VCaP (cell line): ENCODE measurements around the gene SUCLG2.

Source experiments
- H3K27ac ChIP-seq: fragments of 450-650 bp; 2 replicates; pipeline ENCODE4 v1.5.1; 2017
- TF ChIP-seq, protein P1 (sequence below): fragments of 450-650 bp; conservative IDR thresholded peaks from 2 replicates; pipeline ENCODE4 v1.5.1; 2017; ENCODE audit warnings: mild to moderate bottlenecking, moderate library complexity

Gene SUCLG2

GRCh38 chr3:67642190-67642589 is 12.2 kb downstream of the SUCLG2 start:
- H3K27ac ChIP-seq: no peak overlapping the region
- TF ChIP-seq, protein P1, sequence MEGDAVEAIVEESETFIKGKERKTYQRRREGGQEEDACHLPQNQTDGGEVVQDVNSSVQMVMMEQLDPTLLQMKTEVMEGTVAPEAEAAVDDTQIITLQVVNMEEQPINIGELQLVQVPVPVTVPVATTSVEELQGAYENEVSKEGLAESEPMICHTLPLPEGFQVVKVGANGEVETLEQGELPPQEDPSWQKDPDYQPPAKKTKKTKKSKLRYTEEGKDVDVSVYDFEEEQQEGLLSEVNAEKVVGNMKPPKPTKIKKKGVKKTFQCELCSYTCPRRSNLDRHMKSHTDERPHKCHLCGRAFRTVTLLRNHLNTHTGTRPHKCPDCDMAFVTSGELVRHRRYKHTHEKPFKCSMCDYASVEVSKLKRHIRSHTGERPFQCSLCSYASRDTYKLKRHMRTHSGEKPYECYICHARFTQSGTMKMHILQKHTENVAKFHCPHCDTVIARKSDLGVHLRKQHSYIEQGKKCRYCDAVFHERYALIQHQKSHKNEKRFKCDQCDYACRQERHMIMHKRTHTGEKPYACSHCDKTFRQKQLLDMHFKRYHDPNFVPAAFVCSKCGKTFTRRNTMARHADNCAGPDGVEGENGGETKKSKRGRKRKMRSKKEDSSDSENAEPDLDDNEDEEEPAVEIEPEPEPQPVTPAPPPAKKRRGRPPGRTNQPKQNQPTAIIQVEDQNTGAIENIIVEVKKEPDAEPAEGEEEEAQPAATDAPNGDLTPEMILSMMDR: no peak

GRCh38 chr3:67641451-67641850 is 13.0 kb downstream of the SUCLG2 start:
- TF ChIP-seq, protein P1: no peak
- H3K27ac ChIP-seq: no peak overlapping the region

DNA sequence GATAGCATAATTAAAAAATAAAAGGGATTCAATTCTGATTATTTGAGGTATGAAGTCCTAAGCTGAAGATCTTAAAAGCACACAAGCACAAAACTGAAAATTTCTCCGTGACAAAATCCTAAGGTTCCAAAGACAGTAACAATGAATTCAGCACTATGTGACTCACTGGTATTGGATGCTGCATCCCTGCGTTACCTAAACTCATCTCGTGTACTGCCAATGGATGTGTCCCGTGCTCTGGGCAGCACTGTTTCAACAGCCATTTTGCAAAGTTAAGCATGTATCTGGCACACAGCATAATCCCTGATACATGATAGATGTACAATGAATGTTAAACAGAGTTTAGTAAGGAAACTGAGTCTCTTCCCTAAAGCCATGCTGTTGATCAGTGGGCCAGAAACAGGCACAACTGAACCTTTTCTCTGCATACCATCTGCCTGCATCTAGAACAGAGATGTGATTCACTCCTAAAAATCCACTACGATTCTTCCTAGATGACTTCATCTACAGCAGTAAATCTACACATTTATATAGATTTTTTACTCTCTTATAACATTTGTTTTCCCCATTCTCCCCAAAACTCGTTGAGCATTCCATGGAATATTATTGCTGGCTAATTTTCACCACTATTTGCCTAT is 14.3 kb downstream of the SUCLG2 start:
- no peak overlapping the region for H3K27ac ChIP-seq
- TF ChIP-seq, protein P1: no peak

GRCh38 chr3:67637255-67637900 is 17.0 kb downstream of the SUCLG2 start:
- no peak overlapping the region for H3K27ac ChIP-seq
- TF ChIP-seq, protein P1: no peak

DNA sequence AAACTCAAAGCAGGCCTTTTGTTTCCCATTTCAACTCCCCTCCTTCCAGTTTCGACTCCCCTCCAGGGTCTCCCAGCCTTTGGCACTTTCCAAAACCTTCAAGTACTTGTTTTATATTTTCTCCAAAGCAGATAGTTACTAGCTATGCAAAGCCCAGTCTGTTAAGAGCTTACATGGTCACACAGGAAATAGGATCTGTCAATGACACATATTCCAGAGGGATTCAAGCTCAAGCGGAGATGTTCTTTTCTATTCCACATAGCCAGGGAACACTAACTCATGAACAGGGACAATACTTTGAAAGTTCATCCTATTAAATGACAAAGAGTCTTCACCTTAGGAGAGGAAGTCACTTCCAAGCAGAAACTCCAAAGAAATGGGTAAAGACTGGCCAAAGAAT is 18.6 kb downstream of the SUCLG2 start:
- no peak overlapping the region for H3K27ac ChIP-seq
- TF ChIP-seq, protein P1: no peak

DNA sequence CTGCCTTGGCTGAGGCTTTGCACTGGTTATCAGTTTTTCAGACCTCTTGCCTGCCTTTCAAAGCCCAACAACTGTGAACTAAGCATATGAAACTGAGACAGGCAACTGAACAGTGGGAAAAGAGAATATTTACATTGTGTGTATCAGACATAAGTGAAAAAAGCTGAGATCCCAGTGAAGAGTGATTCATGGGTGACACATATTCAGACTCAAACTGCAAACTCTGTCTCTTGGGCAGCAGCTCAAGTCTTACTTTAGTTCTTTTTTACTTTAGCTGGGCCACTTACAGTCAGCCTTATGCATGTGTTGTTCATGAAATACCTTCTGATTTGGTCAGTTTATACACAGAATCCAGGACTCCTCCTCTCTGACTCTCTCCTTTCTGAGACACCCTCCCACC is 19.2 kb downstream of the SUCLG2 start:
- TF ChIP-seq, protein P1: no peak
- no peak overlapping the region for H3K27ac ChIP-seq

DNA sequence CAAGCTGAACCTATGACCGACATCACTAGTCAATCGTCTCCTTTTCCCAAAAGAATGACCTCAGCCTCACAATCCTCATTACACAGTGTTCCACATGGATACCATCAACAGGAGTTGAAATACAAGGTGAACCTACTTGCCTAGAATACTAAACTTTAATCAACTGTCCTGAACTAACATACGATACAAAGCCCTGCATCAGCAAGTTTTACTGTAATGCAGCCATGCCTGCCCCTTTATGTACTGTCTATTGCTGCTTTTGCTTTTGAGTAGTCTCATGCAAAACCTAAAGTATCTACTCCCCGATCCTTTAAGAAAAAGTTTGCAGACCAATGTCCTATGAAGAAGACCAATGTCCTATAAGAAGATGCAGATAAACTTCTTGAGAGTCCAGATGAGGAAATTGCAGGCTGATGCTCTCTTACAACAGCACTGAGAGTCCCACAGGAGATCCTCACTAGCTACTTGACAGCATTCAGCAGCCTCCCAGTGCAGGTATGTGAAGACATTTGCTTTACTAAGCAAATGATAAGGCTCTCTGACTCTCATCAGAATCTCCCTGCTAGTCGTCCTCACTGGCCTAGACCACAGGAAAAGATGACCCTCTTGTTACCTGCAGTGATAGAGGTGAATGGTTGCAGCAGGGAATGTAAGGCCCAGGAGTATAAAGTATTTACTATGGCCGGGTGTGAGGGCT is 23.6 kb downstream of the SUCLG2 start:
- TF ChIP-seq, protein P1: no peak
- no peak overlapping the region for H3K27ac ChIP-seq
